Activated CD4-positive, CD25-positive, alpha-beta regulatory T cell treated with anti-CD3 and anti-CD28 coated beads, Interleukin-2, amount 50 U/mL, for 24 hours (primary cell): ENCODE measurements around the gene NR3C1.
"Not testable (repeated sequence)": the region's sequence is repeated elsewhere in the genome, so short reads cannot be mapped to it uniquely, and the experiment has no call there.

Experiments
- ATAC-seq, 2 donors: fragments of 150-1000 bp; cut with Tn5 transposase; one replicate each; pipeline ENCODE4 v1.10.0; 2021; ENCODE audit warnings: mild to moderate bottlenecking in 1 of 2, moderate library complexity in 1 of 2

NR3C1 gene

GRCh38 chr5:143329843-143330242, 73.6 kb downstream of the NR3C1 start:
- no peak for ATAC-seq

GRCh38 chr5:143328589-143329220, 74.8 kb downstream of the NR3C1 start:
- ATAC-seq: peak in 1 of 2 donors; percentile 44

GRCh38 chr5:143325086-143325485, 78.4 kb downstream of the NR3C1 start:
- ATAC-seq: not testable (repeated sequence)

GRCh38 chr5:143322931-143323630, 80.4 kb downstream of the NR3C1 start:
- ATAC-seq: not testable (repeated sequence)

GRCh38 chr5:143322176-143322575, 81.3 kb downstream of the NR3C1 start:
- ATAC-seq: peak in 1 of 2 donors; percentile 14

GRCh38 chr5:143319437-143320227, 83.9 kb downstream of the NR3C1 start:
- ATAC-seq: no peak

GRCh38 chr5:143318833-143319232, 84.7 kb downstream of the NR3C1 start:
- ATAC-seq: peak in 1 of 2 donors; percentile 17

GRCh38 chr5:143318270-143318669, 85.2 kb downstream of the NR3C1 start:
- peak; percentile 67 to 79 for ATAC-seq

GRCh38 chr5:143316844-143317631, 86.4 kb downstream of the NR3C1 start:
- ATAC-seq: no peak

- no peak for ATAC-seq
These were observed 87.1 kb downstream of the NR3C1 start for GRCh38 chr5:143316337-143316736.

- ATAC-seq: no peak
These were observed 87.6 kb downstream of the NR3C1 start for GRCh38 chr5:143315929-143316328.

- ATAC-seq: no peak
These were observed 88.3 kb downstream of the NR3C1 start for GRCh38 chr5:143315214-143315613.

- ATAC-seq: no peak
These were observed 88.8 kb downstream of the NR3C1 start for GRCh38 chr5:143314659-143315058.

- no peak for ATAC-seq
These were observed 89.4 kb downstream of the NR3C1 start for GRCh38 chr5:143314099-143314498.

- peak; percentile 64 to 67 for ATAC-seq
These were observed 90.1 kb downstream of the NR3C1 start for GRCh38 chr5:143313298-143313852.

GRCh38 chr5:143312822-143313221, 90.7 kb downstream of the NR3C1 start:
- ATAC-seq: peak in 1 of 2 donors; percentile 44

GRCh38 chr5:143311955-143312354, 91.5 kb downstream of the NR3C1 start:
- no peak for ATAC-seq

- peak; percentile 47 to 68 for ATAC-seq
These were observed 92.1 kb downstream of the NR3C1 start for GRCh38 chr5:143311428-143311827.

GRCh38 chr5:143309661-143310431, 93.6 kb downstream of the NR3C1 start:
- ATAC-seq: no peak

GRCh38 chr5:143308731-143309130, 94.8 kb downstream of the NR3C1 start:
- ATAC-seq: no peak

- ATAC-seq: no peak
These were observed 97.4 kb downstream of the NR3C1 start for GRCh38 chr5:143306040-143306439.
